Activated CD8-positive, alpha-beta T cell treated with anti-CD3 and anti-CD28 coated beads for 36 hours (primary cell): ENCODE results near the gene NHS. TPM values are rescaled to one million over a fixed set of nuclear protein-coding genes. Genes with fewer than 3 reads are reported as not detected.

Experiments used
- ATAC-seq: fragments of 200-7000 bp; cut with Tn5 transposase; one replicate; pipeline ENCODE4 v1.10.0; 2021; ENCODE audit warnings: mild to moderate bottlenecking, moderate library complexity
- CTCF ChIA-PET: fragments of 350-600 bp; sonication (Branson Sonifier 250); formaldehyde crosslinking; loops from one replicate; lab custom pipeline; 2021; ENCODE audit warnings: antibody characterized with exemption; lab: Charles Lee
- POLR2A ChIA-PET: fragments of 350-600 bp; sonication (Branson Sonifier 250); formaldehyde crosslinking; loops from one replicate; lab custom pipeline; 2021; ENCODE audit warnings: antibody characterized with exemption; lab: Charles Lee
- DNase-seq: peaks from one replicate; pipeline ENCODE4 v3.0.0-alpha.2; 2020
- H3K27ac Mint-ChIP-seq: one replicate; pipeline ENCODE4 v1.8.0; 2021; ENCODE audit warnings: mild to moderate bottlenecking, mixed read lengths
- H3K27me3 Mint-ChIP-seq: one replicate; pipeline ENCODE4 v1.8.0; 2021; ENCODE audit warnings: mixed read lengths
- H3K36me3 Mint-ChIP-seq: one replicate; pipeline ENCODE4 v1.8.0; 2021; ENCODE audit warnings: low read depth, mixed read lengths
- H3K4me1 Mint-ChIP-seq: one replicate; pipeline ENCODE4 v1.8.0; 2021; ENCODE audit warnings: low read depth, mixed read lengths
- H3K4me3 Mint-ChIP-seq: one replicate; pipeline ENCODE4 v1.8.0; 2021; ENCODE audit warnings: mild to moderate bottlenecking, moderate library complexity, mixed read lengths
- H3K9me3 Mint-ChIP-seq: one replicate; pipeline ENCODE4 v1.8.0; 2021; ENCODE audit warnings: mixed read lengths
- intact Hi-C: fragments of 100-400 bp; cut with micrococcal nuclease; formaldehyde crosslinking; loops from one replicate; pipeline ENCODE4 v1.10.0; 2022
- total RNA-seq, 2 experiments: library from RNA; stranded (reverse); gene quantifications; one replicate each; pipeline ENCODE4 v1.2.3, GENCODE V29; 2021
- TF ChIP-seq, protein P1 (sequence below): fragments of 200-600 bp; IDR thresholded peaks from one replicate; pipeline ENCODE4 v1.8.0; 2022; ENCODE audit warnings: antibody characterized with exemption, mild to moderate bottlenecking

The NHS gene
- total RNA-seq, 2 experiments from 2014 or later: 6.9 to 7.3 TPM

- intact Hi-C loops: no loop called here
- Mint-ChIP-seq H3K36me3 (no peaks in the 10 kb centered on the region), H3K4me1 (peaks cover 7% of the 10 kb centered on the region), H3K27ac (no peak overlapping the region), H3K27me3 (peaks cover 7% of the 10 kb centered on the region), H3K4me3 (no peak overlapping the region), H3K9me3 (no peaks in the 10 kb centered on the region)
- TF ChIP-seq, protein P1, sequence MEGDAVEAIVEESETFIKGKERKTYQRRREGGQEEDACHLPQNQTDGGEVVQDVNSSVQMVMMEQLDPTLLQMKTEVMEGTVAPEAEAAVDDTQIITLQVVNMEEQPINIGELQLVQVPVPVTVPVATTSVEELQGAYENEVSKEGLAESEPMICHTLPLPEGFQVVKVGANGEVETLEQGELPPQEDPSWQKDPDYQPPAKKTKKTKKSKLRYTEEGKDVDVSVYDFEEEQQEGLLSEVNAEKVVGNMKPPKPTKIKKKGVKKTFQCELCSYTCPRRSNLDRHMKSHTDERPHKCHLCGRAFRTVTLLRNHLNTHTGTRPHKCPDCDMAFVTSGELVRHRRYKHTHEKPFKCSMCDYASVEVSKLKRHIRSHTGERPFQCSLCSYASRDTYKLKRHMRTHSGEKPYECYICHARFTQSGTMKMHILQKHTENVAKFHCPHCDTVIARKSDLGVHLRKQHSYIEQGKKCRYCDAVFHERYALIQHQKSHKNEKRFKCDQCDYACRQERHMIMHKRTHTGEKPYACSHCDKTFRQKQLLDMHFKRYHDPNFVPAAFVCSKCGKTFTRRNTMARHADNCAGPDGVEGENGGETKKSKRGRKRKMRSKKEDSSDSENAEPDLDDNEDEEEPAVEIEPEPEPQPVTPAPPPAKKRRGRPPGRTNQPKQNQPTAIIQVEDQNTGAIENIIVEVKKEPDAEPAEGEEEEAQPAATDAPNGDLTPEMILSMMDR: no peak
- POLR2A ChIA-PET: interaction anchor here (0.7 kb wide), 1 partner anchor 12 kb away, joined by 3 read pairs; no protein-coding TSS in a partner anchor
- no peak for DNase-seq
- CTCF ChIA-PET: no interaction called here
- ATAC-seq: no peak
Observed at GRCh38 chrX:17415242-17415810, 40.3 kb downstream of the NHS start.

GRCh38 chrX:17417372-17417771 is 42.4 kb downstream of the NHS start:
- Mint-ChIP-seq H3K4me1 (peaks cover 7% of the 10 kb centered on the region), H3K27ac (no peak overlapping the region), H3K27me3 (peaks cover 8% of the 10 kb centered on the region), H3K9me3 (no peaks in the 10 kb centered on the region), H3K4me3 (no peak overlapping the region), H3K36me3 (no peaks in the 10 kb centered on the region)
- TF ChIP-seq, protein P1: no peak
- no peak for ATAC-seq
- CTCF ChIA-PET: no interaction called here
- POLR2A ChIA-PET: no interaction called here
- DNase-seq: no peak
- intact Hi-C loops: no loop called here

- ChIA-PET CTCF (no interaction called here), POLR2A (no interaction called here)
- Mint-ChIP-seq H3K27ac (no peak overlapping the region), H3K9me3 (no peaks in the 10 kb centered on the region), H3K27me3 (peaks cover 3% of the 10 kb centered on the region), H3K4me3 (no peak overlapping the region), H3K36me3 (no peaks in the 10 kb centered on the region), H3K4me1 (no peaks in the 10 kb centered on the region)
- DNase-seq (no peak), ATAC-seq (no peak)
- TF ChIP-seq, protein P1: no peak
- intact Hi-C loops: no loop called here
Observed at GRCh38 chrX:17425136-17425535, 50.1 kb downstream of the NHS start.

GRCh38 chrX:17425551-17425950 is 50.6 kb downstream of the NHS start:
- DNase-seq (no peak), ATAC-seq (no peak)
- H3K36me3 Mint-ChIP-seq: no peaks in the 10 kb centered on the region
- no peaks in the 10 kb centered on the region for H3K4me1 Mint-ChIP-seq
- H3K27ac Mint-ChIP-seq: no peak overlapping the region
- no peaks in the 10 kb centered on the region for H3K27me3 Mint-ChIP-seq
- TF ChIP-seq, protein P1: no peak
- no peak overlapping the region for H3K4me3 Mint-ChIP-seq
- H3K9me3 Mint-ChIP-seq: no peaks in the 10 kb centered on the region
- CTCF ChIA-PET: no interaction called here
- intact Hi-C loops: no loop called here
- POLR2A ChIA-PET: no interaction called here

DNA sequence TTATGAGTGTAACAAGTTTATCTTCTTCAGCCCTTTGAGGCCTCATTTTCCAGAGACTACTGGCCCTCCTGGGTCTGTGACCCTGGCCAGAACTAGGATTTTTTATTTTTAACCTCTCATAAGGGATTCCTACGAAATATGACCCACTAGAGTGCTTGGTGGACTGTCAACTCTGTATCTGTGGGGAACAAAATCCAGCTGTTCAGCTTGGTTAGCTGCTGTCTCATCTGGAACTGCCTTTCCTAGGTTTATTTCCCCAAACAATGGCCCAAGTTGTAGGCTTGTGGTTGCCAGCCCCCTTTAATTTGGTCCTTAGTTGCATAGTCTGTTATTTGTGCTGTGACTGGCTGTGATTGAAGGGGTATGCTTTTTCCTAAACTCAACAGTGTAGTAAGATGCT is 56.2 kb downstream of the NHS start:
- no peak overlapping the region for H3K27ac Mint-ChIP-seq
- DNase-seq: no peak
- ATAC-seq: no peak
- TF ChIP-seq, protein P1: no peak
- peaks cover 5% of the 10 kb centered on the region for H3K27me3 Mint-ChIP-seq
- POLR2A ChIA-PET: no interaction called here
- H3K9me3 Mint-ChIP-seq: no peaks in the 10 kb centered on the region
- no peaks in the 10 kb centered on the region for H3K36me3 Mint-ChIP-seq
- H3K4me1 Mint-ChIP-seq: no peaks in the 10 kb centered on the region
- intact Hi-C loops: no loop called here
- CTCF ChIA-PET: no interaction called here
- no peak overlapping the region for H3K4me3 Mint-ChIP-seq
